GM19372 (cell line): ENCODE results near the gene TMEM220.

Experiments used
- ATAC-seq: cut with Tn5 transposase; IDR thresholded peaks from one replicate; pipeline ENCODE4 v1.9.1; 2021; ENCODE audit warnings: mild to moderate bottlenecking, low read depth, moderate library complexity; ENCODE audit not compliant: unreplicated experiment

Gene TMEM220

DNA sequence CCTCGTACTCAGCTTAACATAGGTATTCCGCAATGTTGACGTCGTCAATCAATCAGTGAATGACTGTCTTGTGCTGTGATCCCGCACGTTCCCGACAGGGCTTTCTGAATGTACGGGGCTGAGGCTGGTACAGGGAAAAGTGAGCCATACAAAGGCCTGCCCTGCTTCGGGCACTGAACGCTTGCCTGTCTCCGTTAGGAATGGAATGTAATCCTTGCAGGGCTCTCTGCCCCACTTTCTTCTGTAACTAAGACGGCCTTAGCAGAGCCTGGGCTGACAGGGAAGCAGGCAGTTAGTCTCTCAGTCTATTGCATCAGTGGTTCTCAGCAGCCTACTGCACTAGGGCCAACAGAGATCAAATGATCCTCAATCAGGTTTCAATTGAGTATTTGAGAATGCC, 56.5 kb downstream of the TMEM220 start:
- no peak for ATAC-seq

DNA sequence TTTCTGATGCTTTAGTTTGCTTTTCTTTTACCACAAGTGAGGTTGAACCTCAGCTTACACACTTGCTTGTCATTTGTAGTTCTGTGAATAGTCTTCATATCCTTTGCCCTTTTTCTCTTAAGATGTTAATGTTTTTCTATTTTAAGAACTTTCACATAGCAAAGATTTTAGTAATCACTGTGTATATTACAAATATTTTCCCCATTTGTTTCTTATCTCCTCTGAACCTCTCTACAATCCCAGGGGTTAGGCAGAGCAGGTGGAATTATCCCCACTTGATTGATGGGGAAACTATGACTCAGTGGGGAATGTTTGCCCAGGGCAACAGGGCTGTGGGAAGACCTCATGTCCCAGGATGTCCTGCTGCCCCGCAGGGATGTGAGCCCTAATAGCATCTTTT, 61.0 kb downstream of the TMEM220 start:
- no peak for ATAC-seq

DNA sequence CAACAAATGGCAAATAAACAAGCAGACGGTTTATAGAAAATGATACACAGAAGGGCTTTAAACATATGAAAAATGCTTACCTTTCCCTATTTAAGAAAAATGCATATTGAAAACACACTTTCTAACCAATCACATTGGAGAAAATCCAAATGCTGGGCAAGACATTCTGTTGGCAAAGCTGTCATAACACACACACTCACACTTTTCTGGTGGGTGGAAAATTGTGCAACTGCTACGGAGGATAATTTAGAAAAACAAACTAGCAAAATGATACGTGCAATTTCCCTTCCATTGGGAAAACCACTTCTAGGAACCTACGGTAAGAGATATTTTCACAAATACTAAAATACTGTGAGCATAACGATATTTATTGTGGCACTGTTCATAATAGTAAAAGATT, 62.9 kb downstream of the TMEM220 start:
- no peak for ATAC-seq

DNA sequence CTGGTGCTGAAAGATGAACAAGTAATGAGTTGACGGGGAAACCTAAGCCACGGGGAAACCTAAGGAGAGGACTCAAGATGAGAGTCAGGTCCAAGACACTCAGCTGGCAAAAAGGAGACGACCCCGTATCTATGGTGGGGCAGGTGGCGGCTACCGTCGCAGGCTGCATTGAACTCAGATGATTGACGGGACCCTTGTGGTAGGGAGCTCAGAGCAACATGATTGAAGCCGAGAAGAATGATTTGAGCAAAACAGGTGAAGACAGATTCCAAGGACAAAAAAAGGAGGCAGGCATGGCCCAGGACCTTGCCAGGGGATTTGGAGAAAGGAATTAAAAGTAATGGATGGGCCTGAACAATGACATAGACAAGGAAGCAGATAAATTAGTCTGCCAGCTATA, 65.3 kb downstream of the TMEM220 start:
- no peak for ATAC-seq
